Naive B cell (primary cell): ENCODE data around the gene CLPTM1. TPM values are rescaled to one million over a fixed set of nuclear protein-coding genes. Genes with fewer than 3 reads are reported as not detected.
"Not testable (repeated sequence)": the region's sequence is repeated elsewhere in the genome, so short reads cannot be mapped to it uniquely, and the experiment has no call there.

Source experiments
- ATAC-seq, 2 donors: fragments of 150-1000 bp; cut with Tn5 transposase; 2 replicates each; pipeline ENCODE4 v1.10.0; 2021; ENCODE audit warnings: low read depth in 2 of 2, mild to moderate bottlenecking in 2 of 2, moderate library complexity in 2 of 2
- DNase-seq: peaks from one replicate; pipeline ENCODE4 v3.0.0; 2022
- H3K27ac Mint-ChIP-seq, 6 donors: one replicate each; pipeline ENCODE4 v1.8.0; 2020 to 2022; ENCODE audit warnings: mild to moderate bottlenecking in 6 of 6, mixed read lengths in 6 of 6, moderate library complexity in 5 of 6, inconsistent platforms in 2 of 6
- H3K27me3 Mint-ChIP-seq, 3 donors: one replicate each; pipeline ENCODE4 v1.8.0; 2021 to 2022; ENCODE audit warnings: mixed read lengths in 3 of 3, mild to moderate bottlenecking in 1 of 3
- H3K36me3 Mint-ChIP-seq, 2 donors: one replicate each; pipeline ENCODE4 v1.8.0; 2020 to 2022; ENCODE audit warnings: mixed read lengths in 2 of 2, inconsistent platforms in 1 of 2, mild to moderate bottlenecking in 1 of 2
- H3K4me1 Mint-ChIP-seq, 3 donors: one replicate each; pipeline ENCODE4 v1.8.0; 2020 to 2022; ENCODE audit warnings: mixed read lengths in 3 of 3, inconsistent platforms in 1 of 3, mild to moderate bottlenecking in 1 of 3, moderate library complexity in 1 of 3
- H3K4me3 Mint-ChIP-seq, 8 donors: one replicate each; pipeline ENCODE4 v1.8.0; 2020 to 2022; ENCODE audit warnings: mild to moderate bottlenecking in 8 of 8, mixed read lengths in 8 of 8, moderate library complexity in 8 of 8, inconsistent platforms in 2 of 8
- H3K9me3 Mint-ChIP-seq, 7 donors: one replicate each; pipeline ENCODE4 v1.8.0; 2020 to 2022; ENCODE audit warnings: mixed read lengths in 7 of 7, mild to moderate bottlenecking in 5 of 7, inconsistent platforms in 2 of 7, moderate library complexity in 1 of 7
- polyA plus RNA-seq, 6 donors: library from polyadenylated mRNA; unstranded; fragments of 300-500 nt; fragmentation: Illumina TruSeq; gene quantifications; one replicate each; pipeline ENCODE4 v1.2.3, GENCODE V29; 2021; ENCODE audit warnings: low read depth in 6 of 6

Gene CLPTM1
- polyA plus RNA-seq, 6 donors from 2014 or later: 17.5 to 27.2 (median 20.1) TPM

DNA sequence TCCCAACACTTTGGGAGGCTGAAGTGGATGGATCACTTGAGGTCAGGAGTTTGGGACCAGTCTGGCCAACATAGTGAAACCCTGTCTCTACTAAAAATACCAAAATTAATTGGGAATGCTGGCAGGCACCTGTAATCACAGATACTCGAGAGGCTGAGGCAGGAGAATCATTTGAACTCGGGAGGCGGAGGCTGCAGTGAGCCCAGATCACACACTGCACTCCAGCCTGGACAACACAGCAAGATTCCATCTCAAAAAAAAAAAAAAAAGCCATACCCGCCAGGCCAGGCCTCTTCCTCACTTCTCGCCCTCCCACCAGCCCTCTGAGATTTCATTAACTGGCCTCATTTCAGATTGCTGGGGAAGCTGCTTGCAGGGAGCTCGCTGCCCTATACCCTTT, 38.3 kb downstream of the CLPTM1 start:
- no peaks in the 10 kb centered on the region for H3K27me3 Mint-ChIP-seq
- H3K27ac Mint-ChIP-seq: peak overlapping the region in 2 of 6 donors; percentile 62 to 81
- no peak overlapping the region for H3K4me3 Mint-ChIP-seq
- H3K36me3 Mint-ChIP-seq: peaks cover 0 to 8% of the 10 kb centered on the region in 2 donors
- no peak for ATAC-seq
- H3K9me3 Mint-ChIP-seq: peaks cover 0 to 5% (median 0%) of the 10 kb centered on the region in 7 donors
- peaks cover 0 to 13% (median 9%) of the 10 kb centered on the region in 3 donors for H3K4me1 Mint-ChIP-seq
- no peak for DNase-seq

- H3K36me3 Mint-ChIP-seq: peaks cover 0 to 8% of the 10 kb centered on the region in 2 donors
- no peak for DNase-seq
- no peak overlapping the region for H3K4me3 Mint-ChIP-seq
- H3K27me3 Mint-ChIP-seq: no peaks in the 10 kb centered on the region
- no peak for ATAC-seq
- peak overlapping the region in 3 of 6 donors; percentile 33 to 82 (median 62) for H3K27ac Mint-ChIP-seq
- H3K4me1 Mint-ChIP-seq: peaks cover 0 to 10% (median 9%) of the 10 kb centered on the region in 3 donors
- H3K9me3 Mint-ChIP-seq: peaks cover 0 to 5% (median 0%) of the 10 kb centered on the region in 7 donors
These were observed 38.9 kb downstream of the CLPTM1 start for GRCh38 chr19:44993926-44994537.

- Mint-ChIP-seq H3K27ac (peak overlapping the region in 2 of 6 donors; percentile 25 to 72), H3K4me1 (peaks cover 17 to 20% (median 19%) of the 10 kb centered on the region in 3 donors), H3K4me3 (peak overlapping the region in 2 of 8 donors; percentile 41 to 71), H3K27me3 (no peaks in the 10 kb centered on the region), H3K36me3 (peaks cover 4 to 5% of the 10 kb centered on the region in 2 donors), H3K9me3 (peaks cover 0 to 5% (median 0%) of the 10 kb centered on the region in 7 donors)
- ATAC-seq (no peak), DNase-seq (no peak)
These were observed 42.8 kb downstream of the CLPTM1 start for GRCh38 chr19:44998025-44998424.

DNA sequence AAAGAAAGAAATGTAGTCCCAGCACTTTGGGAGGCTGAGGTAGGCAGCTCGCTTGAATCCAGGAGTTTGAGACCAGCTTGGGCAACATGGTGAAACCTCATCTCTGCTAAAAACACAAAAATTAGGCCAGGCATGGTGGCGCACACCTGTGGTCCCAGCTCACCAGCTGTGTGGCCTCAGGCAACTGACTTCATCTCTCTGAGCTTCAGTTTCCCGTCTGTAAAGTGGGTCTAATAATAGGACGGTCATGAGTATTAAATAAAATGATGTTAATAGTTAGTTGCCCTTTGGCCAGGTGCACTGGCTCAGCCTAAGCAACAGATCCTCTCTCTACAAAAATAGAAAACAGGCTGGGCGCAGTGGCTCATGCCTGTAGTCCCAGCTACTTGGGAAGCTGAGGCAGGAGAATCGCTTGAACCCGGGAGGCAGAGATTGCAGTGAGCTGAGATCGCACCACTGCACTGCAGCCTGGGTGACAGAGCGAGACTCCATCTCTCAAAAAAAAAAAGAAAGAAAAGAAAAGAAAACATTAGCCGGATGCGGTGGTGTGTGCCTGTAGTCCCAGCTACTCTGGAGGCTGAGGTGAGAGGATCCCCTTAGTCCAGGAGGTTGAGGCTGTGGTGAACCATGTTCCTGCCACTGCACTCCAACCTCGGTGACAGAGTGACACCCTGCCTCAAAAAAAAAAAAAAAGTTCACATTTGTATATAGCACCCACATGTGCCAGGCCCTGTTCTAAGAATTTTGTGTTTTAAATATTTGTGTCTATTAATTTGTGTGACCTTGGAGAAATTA, 44.1 kb downstream of the CLPTM1 start:
- H3K36me3 Mint-ChIP-seq, DNase-seq, H3K27me3 Mint-ChIP-seq, H3K9me3 Mint-ChIP-seq, ATAC-seq: not testable (repeated sequence)
- Mint-ChIP-seq H3K27ac (peak overlapping the region; percentile 34 to 98 (median 96)), H3K4me3 (peak overlapping the region in 3 of 8 donors; percentile 16 to 95 (median 28)), H3K4me1 (peaks cover 17 to 22% (median 19%) of the 10 kb centered on the region in 3 donors)

DNA sequence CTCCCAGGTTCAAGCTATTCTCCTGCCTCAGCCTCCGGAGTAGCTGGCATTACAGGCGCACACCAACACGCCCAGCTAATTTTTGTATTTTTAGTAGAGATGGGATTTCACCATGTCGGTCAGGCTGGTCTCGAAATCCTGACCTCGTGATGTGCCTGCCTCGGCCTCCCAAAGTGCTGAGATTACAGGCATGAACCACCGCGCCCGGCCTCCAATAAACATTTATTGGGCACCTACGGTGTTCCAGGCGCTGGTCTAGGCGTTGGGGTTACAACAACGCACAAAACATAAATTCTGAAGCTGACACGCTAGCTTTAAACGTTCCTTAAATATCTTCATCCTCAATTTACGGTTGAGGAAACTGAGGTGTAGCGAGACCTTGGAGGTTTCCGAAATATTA, 45.5 kb downstream of the CLPTM1 start:
- Mint-ChIP-seq H3K4me1 (peaks cover 11 to 22% (median 14%) of the 10 kb centered on the region in 3 donors), H3K27ac (peak overlapping the region; percentile 93 to 98 (median 96))
- not testable (repeated sequence) for DNase-seq

DNA sequence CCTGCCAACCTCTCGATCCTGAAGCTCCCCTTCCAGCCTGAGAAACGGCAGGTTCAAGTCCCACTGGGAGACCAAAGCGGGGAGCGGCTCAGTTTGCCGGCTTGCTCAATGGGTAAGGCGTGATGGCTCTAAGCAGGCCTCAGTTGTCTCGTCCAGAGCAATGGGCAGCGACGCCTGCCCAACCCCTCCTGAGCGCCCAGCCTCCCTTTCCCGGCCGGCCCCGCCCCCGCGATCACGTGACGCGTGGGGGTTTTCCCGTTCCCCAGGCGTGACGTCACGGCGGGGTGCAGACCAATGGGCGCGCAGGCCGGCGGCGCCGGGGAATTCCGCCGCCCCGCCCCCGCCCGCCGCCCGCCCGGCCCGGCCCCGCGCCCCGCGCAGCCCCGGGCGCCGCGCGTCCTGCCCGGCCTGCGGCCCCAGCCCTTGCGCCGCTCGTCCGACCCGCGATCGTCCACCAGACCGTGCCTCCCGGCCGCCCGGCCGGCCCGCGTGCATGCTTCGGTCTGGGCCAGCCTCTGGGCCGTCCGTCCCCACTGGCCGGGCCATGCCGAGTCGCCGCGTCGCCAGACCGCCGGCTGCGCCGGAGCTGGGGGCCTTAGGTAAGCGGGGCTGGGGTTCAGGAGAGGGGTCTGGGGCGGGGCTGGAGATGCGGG, 46.0 kb downstream of the CLPTM1 start, which contains the start of gene RELB:
Gene RELB, plus strand, starts transcription at position 378 of the 653 bp plus-strand sequence. Its CDS starts 116 bp downstream, at position 494.
- Mint-ChIP-seq H3K4me3 (peak within 1 kb of the TSS; percentile 84 to 100 (median 98)), H3K9me3 (peaks cover 0 to 5% (median 0%) of the 10 kb centered on the region in 7 donors), H3K27me3 (no peaks in the 10 kb centered on the region), H3K36me3 (peaks cover 4 to 5% of the 10 kb centered on the region in 2 donors), H3K4me1 (peaks cover 16 to 27% (median 18%) of the 10 kb centered on the region in 3 donors), H3K27ac (peak within 1 kb of the TSS; percentile 98 to 100 (median 100))
- ATAC-seq: peak; percentile 67 to 68
- DNase-seq: peak; percentile 95

More for the DNA sequence above, 45.5 kb downstream of the CLPTM1 start:
- not testable (repeated sequence) for ATAC-seq, H3K27me3 Mint-ChIP-seq, H3K36me3 Mint-ChIP-seq, H3K9me3 Mint-ChIP-seq
- peak overlapping the region; percentile 61 to 95 (median 69) for H3K4me3 Mint-ChIP-seq

GRCh38 chr19:45003485-45003884, 48.3 kb downstream of the CLPTM1 start:
- Mint-ChIP-seq H3K4me1 (peaks cover 18 to 36% (median 25%) of the 10 kb centered on the region in 3 donors), H3K9me3 (no peaks in the 10 kb centered on the region), H3K27me3 (no peaks in the 10 kb centered on the region), H3K4me3 (peak overlapping the region in 2 of 8 donors; percentile 42 to 62), H3K36me3 (peaks cover 4 to 12% of the 10 kb centered on the region in 2 donors), H3K27ac (peak overlapping the region in 1 of 6 donors; percentile 98)
- no peak for DNase-seq
- ATAC-seq: no peak

DNA sequence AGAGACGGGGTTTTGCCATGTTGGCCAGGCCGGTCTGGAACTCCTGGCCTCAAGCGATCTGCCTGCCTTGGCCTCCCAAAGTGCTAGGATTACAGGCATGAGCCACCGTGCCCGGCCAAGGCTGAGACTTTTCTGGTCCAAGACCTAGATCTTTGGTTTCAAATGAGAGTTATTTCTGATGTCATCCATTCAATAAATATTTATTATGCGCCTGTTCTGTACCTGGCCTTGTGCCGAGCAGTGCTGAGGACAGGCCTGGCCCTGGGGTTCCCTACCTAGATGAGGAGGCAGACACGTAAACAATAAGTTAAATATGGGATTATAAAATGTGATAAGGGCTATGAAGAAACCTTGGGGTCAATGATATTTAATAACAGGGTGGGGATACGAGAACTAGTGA, 50.6 kb downstream of the CLPTM1 start:
- no peak for DNase-seq
- Mint-ChIP-seq H3K9me3 (no peaks in the 10 kb centered on the region), H3K36me3 (peaks cover 4 to 20% of the 10 kb centered on the region in 2 donors), H3K27me3 (no peaks in the 10 kb centered on the region), H3K27ac (peak overlapping the region in 5 of 6 donors; percentile 74 to 86 (median 82)), H3K4me3 (peak overlapping the region in 2 of 8 donors; percentile 16 to 67), H3K4me1 (peaks cover 28 to 41% (median 29%) of the 10 kb centered on the region in 3 donors)
- no peak for ATAC-seq

DNA sequence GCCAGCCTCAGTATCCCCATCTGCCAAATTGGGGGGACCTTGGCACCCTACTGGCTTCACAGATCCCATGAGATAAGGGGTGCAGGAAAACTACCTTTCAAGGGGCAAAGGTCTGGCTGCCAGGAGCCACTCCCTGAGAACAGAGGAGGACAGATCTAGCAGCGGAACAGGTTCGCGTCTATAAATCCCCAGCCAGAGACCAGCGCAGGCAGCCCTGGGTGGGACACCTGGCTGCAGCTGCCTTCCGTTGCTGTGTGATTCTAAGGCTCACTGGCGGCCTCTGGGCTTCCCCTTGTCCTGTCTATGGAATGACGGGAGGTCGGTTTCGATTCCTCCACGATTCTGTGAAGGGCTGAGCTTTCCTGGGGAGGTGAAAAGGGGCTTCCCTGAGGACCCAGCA, 53.4 kb downstream of the CLPTM1 start:
- Mint-ChIP-seq H3K27ac (peak overlapping the region in 3 of 6 donors; percentile 47 to 90 (median 66)), H3K4me1 (peaks cover 17 to 22% (median 19%) of the 10 kb centered on the region in 3 donors), H3K4me3 (peak overlapping the region in 1 of 8 donors; percentile 30), H3K36me3 (peaks cover 0 to 15% of the 10 kb centered on the region in 2 donors), H3K9me3 (no peaks in the 10 kb centered on the region), H3K27me3 (no peaks in the 10 kb centered on the region)
- ATAC-seq: no peak
- DNase-seq: no peak

DNA sequence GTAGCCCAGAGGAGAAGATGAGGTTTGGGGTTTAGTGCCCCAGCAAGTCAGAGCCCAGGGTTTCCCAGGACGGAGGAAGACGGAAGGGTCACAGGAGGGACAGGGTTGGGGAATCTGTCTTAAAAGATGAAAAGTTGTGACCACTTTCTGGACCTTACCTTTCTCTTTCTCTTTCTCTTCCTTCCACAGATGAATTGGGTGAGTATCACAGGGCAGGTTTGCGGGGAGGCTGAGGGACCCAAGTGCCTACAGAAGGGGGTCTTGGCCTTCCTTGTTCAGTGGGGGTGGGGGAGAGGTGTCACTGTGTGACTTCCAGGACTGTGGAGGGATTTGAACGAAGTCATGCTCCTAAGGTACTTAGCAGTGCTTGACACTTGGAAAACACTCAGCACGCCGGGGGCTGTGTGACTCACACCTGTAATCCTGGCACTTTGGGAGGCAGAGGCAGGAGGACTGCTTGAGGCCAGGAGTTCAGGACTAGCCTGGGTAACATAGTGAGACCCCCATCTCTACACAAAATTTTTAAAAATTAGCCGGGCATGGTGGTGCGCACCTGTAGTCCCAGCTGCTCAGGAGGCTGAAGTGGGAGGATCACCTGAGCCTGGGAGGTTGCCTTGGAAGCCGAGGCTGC, 54.6 kb downstream of the CLPTM1 start:
- DNase-seq (no peak), ATAC-seq (no peak)
- Mint-ChIP-seq H3K27me3 (no peaks in the 10 kb centered on the region), H3K9me3 (no peaks in the 10 kb centered on the region), H3K4me1 (peaks cover 17 to 22% (median 19%) of the 10 kb centered on the region in 3 donors), H3K27ac (peak overlapping the region in 5 of 6 donors; percentile 42 to 90 (median 75)), H3K4me3 (peak overlapping the region in 1 of 8 donors; percentile 44), H3K36me3 (peaks cover 0 to 15% of the 10 kb centered on the region in 2 donors)

- H3K4me3 Mint-ChIP-seq: peak overlapping the region in 2 of 8 donors; percentile 63
- H3K36me3 Mint-ChIP-seq: peaks cover 0 to 15% of the 10 kb centered on the region in 2 donors
These were observed 55.1 kb downstream of the CLPTM1 start for GRCh38 chr19:45010306-45010705.

DNA sequence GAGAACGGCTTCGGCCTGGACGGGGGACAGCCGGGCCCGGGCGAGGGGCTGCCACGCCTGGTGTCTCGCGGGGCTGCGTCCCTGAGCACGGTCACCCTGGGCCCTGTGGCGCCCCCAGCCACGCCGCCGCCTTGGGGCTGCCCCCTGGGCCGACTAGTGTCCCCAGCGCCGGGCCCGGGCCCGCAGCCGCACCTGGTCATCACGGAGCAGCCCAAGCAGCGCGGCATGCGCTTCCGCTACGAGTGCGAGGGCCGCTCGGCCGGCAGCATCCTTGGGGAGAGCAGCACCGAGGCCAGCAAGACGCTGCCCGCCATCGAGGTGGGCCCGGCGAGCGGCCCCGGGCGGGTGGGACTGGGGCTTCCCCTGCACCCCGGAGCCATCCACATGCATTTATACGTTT, 56.8 kb downstream of the CLPTM1 start:
- no peak for ATAC-seq
- no peaks in the 10 kb centered on the region for H3K9me3 Mint-ChIP-seq
- peak overlapping the region in 1 of 6 donors; percentile 54 for H3K27ac Mint-ChIP-seq
- DNase-seq: no peak
- H3K4me3 Mint-ChIP-seq: no peak overlapping the region
- H3K27me3 Mint-ChIP-seq: no peaks in the 10 kb centered on the region
- H3K36me3 Mint-ChIP-seq: peaks cover 0 to 11% of the 10 kb centered on the region in 2 donors
- H3K4me1 Mint-ChIP-seq: peaks cover 16 to 20% (median 19%) of the 10 kb centered on the region in 3 donors

More at GRCh38 chr19:45010306-45010705, 55.1 kb downstream of the CLPTM1 start:
- Mint-ChIP-seq H3K27me3 (no peaks in the 10 kb centered on the region), H3K27ac (peak overlapping the region in 5 of 6 donors; percentile 42 to 90 (median 78)), H3K4me1 (peaks cover 17 to 22% (median 19%) of the 10 kb centered on the region in 3 donors), H3K9me3 (no peaks in the 10 kb centered on the region)
- DNase-seq (no peak), ATAC-seq (no peak)
